Stomach (tissue), 9 donors: Measurements from ENCODE around the gene PFKFB4. TPM values are rescaled to one million over a fixed set of nuclear protein-coding genes. Genes with fewer than 3 reads are reported as not detected.

Source experiments
- DNase-seq, 2 donors: peaks; one replicate each; pipeline versions ENCODE4 v3.0.0 to v3.0.0-alpha.2; 2013 to 2019
- H3K27ac ChIP-seq, 5 donors: fragments of 200-600 bp in 4 of 5; sonication (generic) in 4 of 5; one replicate each; pipeline ENCODE4 v1.5.1; 2013 to 2019; ENCODE audit warnings: mild to moderate bottlenecking in 1 of 5, moderate library complexity in 1 of 5
- H3K27me3 ChIP-seq, 3 donors: fragments of 200-600 bp; sonication (generic); one replicate each; pipeline ENCODE4 v1.5.1; 2017 to 2019; ENCODE audit warnings: mixed run types in 1 of 3
- H3K36me3 ChIP-seq, 4 donors: fragments of 200-600 bp; sonication (generic); 1 replicate in 3 of 4; 2 replicates in 1 of 4; pipeline ENCODE4 v1.5.1; 2016 to 2019
- H3K4me1 ChIP-seq, 4 donors: fragments of 200-600 bp; sonication (generic); one replicate each; pipeline ENCODE4 v1.5.1; 2016 to 2019
- H3K4me3 ChIP-seq, 4 donors: fragments of 200-600 bp; sonication (generic) in 3 of 4; one replicate each; pipeline ENCODE4 v1.5.1; 2016 to 2019; ENCODE audit warnings: mild to moderate bottlenecking in 1 of 4
- H3K9me3 ChIP-seq, 4 donors: fragments of 200-600 bp; sonication (generic); one replicate each; pipeline ENCODE4 v1.5.1; 2016 to 2019
- CTCF ChIP-seq, 7 experiments: fragments of 450-650 bp in 4 of 7; fragments of 200-600 bp in 3 of 7; sonication (generic) in 3 of 7; IDR thresholded peaks; one replicate each; pipeline ENCODE4 v1.5.1; 2016 to 2019; ENCODE audit warnings: antibody characterized with exemption in 7 of 7, control low read depth in 2 of 7, mild to moderate bottlenecking in 1 of 7
- EP300 ChIP-seq: sonication (generic); formaldehyde crosslinking; IDR thresholded peaks from one replicate; pipeline ENCODE4 v1.6.1; 2017; ENCODE audit warnings: antibody characterized with exemption
- POLR2A ChIP-seq, 4 donors: fragments of 450-650 bp; IDR thresholded peaks; one replicate each; pipeline ENCODE4 v1.6.1; 2016; ENCODE audit warnings: antibody characterized with exemption in 4 of 4, control low read depth in 2 of 4, mild to moderate bottlenecking in 1 of 4, moderate library complexity in 1 of 4
- POLR2AphosphoS5 ChIP-seq, 3 donors: sonication (generic); formaldehyde crosslinking; IDR thresholded peaks; one replicate each; pipeline ENCODE4 v1.6.1; 2016; ENCODE audit warnings: antibody characterized with exemption in 3 of 3
- WGBS, 5 donors: extraction: QIAGEN DNeasy Blood & Tissue Kit in 3 of 5; methylation state at CpG; one replicate each; pipeline versions ENCODE4 v1.1.5 to v1.1.7; 2013 to 2018; 5-methylcytosine and 5-hydroxymethylcytosine counted together
- intact Hi-C: fragments of 100-400 bp; cut with DNase I; formaldehyde crosslinking; loops from one replicate; pipeline ENCODE4 v1.15.1; 2023; ENCODE audit warnings: low total_unique reads
- polyA plus RNA-seq, 3 donors: library from polyadenylated mRNA; stranded (reverse); fragments of 200-250 nt; gene quantifications; one replicate each; pipeline ENCODE4 v1.2.3, GENCODE V29; 2013
- total RNA-seq, 5 donors: library from RNA; depleted of rRNA; stranded (reverse); fragments of >200 nt; gene quantifications; one replicate each; pipeline versions ENCODE4 v1.1.0 to v1.2.3, GENCODE V29; 2014 to 2016
- donor health status: healthy with polysubstance abuse.
- donor health status: Bipolar disorder and iron deficiency.
- donor health status: healthy.

PFKFB4 gene
- total and polyA plus RNA-seq, 8 donors, result 0.61 to 9.6 (median 1.5) TPM; not detected in 1

GRCh38 chr3:48599509-48600285, 43.1 kb upstream of the PFKFB4 start:
- TF ChIP-seq POLR2AphosphoS5 (IDR thresholded peaks at IDR 0.05) (no peak), CTCF (IDR thresholded peaks at IDR 0.05) (no peak), POLR2A (IDR thresholded peaks at IDR 0.05) (no peak), EP300 (no peak)
- DNase-seq, result no peak
- intact Hi-C loops, result no loop called here
- peak overlapping the region in 4 of 5 donors; percentile 79 to 84 (median 82) for H3K27ac ChIP-seq
- peaks cover 0 to 9% (median 4%) of the 10 kb centered on the region in 3 donors for H3K27me3 ChIP-seq
- H3K9me3 ChIP-seq, result no peaks in the 10 kb centered on the region
- H3K36me3 ChIP-seq, result peaks cover 65 to 81% (median 76%) of the 10 kb centered on the region in 4 donors
- H3K4me3 ChIP-seq, result no peak overlapping the region
- H3K4me1 ChIP-seq, result peaks cover 27 to 39% (median 33%) of the 10 kb centered on the region in 4 donors
- WGBS, 5 donors, result 92 to 97% (median 93%) methylated on average over 12 of the region's 12 CpGs

DNA sequence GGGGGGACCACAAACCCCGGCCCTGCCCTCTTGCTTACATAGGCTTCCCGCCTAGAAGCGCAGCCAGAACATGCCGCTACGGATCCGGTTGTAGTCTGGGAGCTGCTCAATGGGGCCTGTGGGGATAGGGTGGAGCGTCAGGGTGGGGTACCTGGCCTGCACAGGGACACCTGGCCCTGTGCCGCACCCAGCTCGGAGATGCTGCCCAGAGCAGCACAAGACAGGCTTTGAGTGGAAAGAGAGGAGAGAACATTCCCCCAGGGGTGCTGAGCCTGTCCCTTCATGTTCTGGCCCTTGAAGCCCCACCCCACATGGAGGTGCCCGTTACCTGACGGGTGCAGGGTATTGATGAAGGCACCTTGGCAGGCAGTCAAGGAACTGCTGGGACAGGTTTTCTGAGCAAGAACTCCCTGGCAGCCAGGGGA, 42.5 kb upstream of the PFKFB4 start:
- 36 to 65% (median 47%) methylated on average over 9 to 11 of the region's 11 CpGs for WGBS, 5 donors
- TF ChIP-seq POLR2AphosphoS5 (IDR thresholded peaks at IDR 0.05) (no peak), CTCF (IDR thresholded peaks at IDR 0.05) (no peak), EP300 (no peak), POLR2A (IDR thresholded peaks at IDR 0.05) (no peak)
- peak in 1 of 2 donors; percentile 38 for DNase-seq
- Histone ChIP-seq H3K9me3 (no peaks in the 10 kb centered on the region), H3K27ac (peak overlapping the region; percentile 46 to 84 (median 82)), H3K4me1 (peaks cover 29 to 43% (median 38%) of the 10 kb centered on the region in 4 donors), H3K4me3 (no peak overlapping the region), H3K36me3 (peaks cover 59 to 75% (median 70%) of the 10 kb centered on the region in 4 donors), H3K27me3 (peaks cover 0 to 15% (median 4%) of the 10 kb centered on the region in 3 donors)
- intact Hi-C loops, result no loop called here

DNA sequence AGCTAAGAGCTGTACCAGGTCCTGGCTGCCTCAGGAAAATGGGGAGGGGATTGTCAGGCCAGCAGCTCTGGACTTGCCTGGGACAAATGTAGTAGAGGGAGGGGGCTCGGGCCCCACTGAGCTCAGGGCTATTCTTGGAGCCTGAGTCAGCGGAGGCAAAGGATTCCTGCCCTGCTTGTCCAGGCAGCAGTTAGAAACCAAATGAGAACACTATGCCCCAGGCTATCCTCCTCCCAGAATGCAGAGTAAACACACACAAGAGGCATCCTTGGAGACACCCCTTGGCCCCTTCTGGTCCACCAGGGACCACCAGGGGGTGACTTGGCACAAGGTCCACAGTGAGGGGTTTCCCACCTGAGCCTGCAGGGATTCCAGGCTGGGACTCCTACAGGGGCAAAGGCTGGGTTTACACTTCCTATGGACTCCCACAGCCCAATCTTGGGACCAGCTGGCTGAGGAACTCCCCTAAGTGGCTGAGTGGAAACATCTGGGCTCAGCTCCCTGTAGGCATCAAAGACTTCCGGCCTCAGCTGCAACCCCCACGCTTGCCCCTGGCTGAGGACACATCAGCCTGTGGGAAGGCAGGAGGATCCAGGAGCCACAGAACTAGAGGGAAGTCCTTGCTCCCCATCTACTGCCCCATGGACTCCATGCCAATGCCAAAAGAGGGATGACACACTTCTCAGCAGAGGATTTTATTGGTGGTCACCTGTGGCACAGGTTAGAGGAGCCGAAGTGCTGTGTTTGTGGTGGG, 41.9 kb upstream of the PFKFB4 start:
- Histone ChIP-seq H3K27me3 (peaks cover 0 to 21% (median 4%) of the 10 kb centered on the region in 3 donors), H3K4me3 (no peak overlapping the region), H3K36me3 (peaks cover 53 to 69% (median 64%) of the 10 kb centered on the region in 4 donors), H3K9me3 (no peaks in the 10 kb centered on the region), H3K27ac (peak overlapping the region; percentile 46 to 84 (median 82)), H3K4me1 (peaks cover 29 to 46% (median 38%) of the 10 kb centered on the region in 4 donors)
- peak in 1 of 2 donors; percentile 66 for DNase-seq
- intact Hi-C loops, result no loop called here
- 51 to 70% (median 58%) methylated on average over 5 of the region's 5 CpGs for WGBS, 5 donors
- no peak for TF ChIP-seq EP300
- no peak for TF ChIP-seq POLR2A (IDR thresholded peaks at IDR 0.05)
- no peak for TF ChIP-seq POLR2AphosphoS5 (IDR thresholded peaks at IDR 0.05)
- no peak for TF ChIP-seq CTCF (IDR thresholded peaks at IDR 0.05)

GRCh38 chr3:48597408-48597800, 40.8 kb upstream of the PFKFB4 start:
- TF ChIP-seq POLR2AphosphoS5 (IDR thresholded peaks at IDR 0.05) (no peak), EP300 (no peak), CTCF (IDR thresholded peaks at IDR 0.05) (no peak), POLR2A (IDR thresholded peaks at IDR 0.05) (no peak)
- WGBS, 5 donors, result 64 to 80% (median 73%) methylated on average over 6 of the region's 6 CpGs
- no peak for DNase-seq
- Histone ChIP-seq H3K36me3 (peaks cover 42 to 58% (median 53%) of the 10 kb centered on the region in 4 donors), H3K9me3 (no peaks in the 10 kb centered on the region), H3K27me3 (peaks cover 0 to 32% (median 4%) of the 10 kb centered on the region in 3 donors), H3K27ac (peak overlapping the region in 4 of 5 donors; percentile 79 to 84 (median 82)), H3K4me3 (no peak overlapping the region), H3K4me1 (peaks cover 29 to 46% (median 38%) of the 10 kb centered on the region in 4 donors)
- intact Hi-C loops, result no loop called here
